ENCODE data around the gene MEIOC. TPM values are rescaled to one million over a fixed set of nuclear protein-coding genes. Genes with fewer than 3 reads are reported as not detected.

MEIOC gene
- total RNA-seq, 1 experiment from 2014 or later = 3.0 TPM

DNA sequence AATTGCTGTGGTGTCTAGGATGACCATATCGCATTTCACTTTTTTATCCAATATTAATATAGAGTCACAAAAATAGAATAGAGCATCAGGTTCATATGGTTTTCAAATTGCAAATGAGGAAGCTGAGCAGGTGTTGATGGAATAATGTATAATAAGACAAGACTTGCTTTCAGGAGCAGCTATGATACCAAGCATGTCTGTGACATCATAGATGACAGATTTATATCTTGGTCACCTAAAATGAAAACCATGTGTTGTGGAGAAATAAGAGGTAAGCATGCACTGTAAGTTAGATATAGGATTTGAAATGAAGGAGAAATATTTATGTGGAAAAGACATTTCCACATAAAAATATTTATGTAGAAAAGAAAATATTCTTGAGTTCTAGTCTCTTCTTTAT lies 8.6 kb downstream of the MEIOC start:
- Histone ChIP-seq H3K18ac (ENCODE audit: insufficient read length, low read depth, low read length) (no peak overlapping the region), H4K8ac (replicated peaks; ENCODE audit: insufficient read length, low read depth, low read length) (no peak overlapping the region), H3K79me2 (ENCODE audit: insufficient read depth, low read length) (no peaks in the 10 kb centered on the region), H3K9me3 (ENCODE audit: control insufficient read depth, low read depth, low read length) (no peaks in the 10 kb centered on the region), H2BK12ac (ENCODE audit: insufficient read length, low read depth, low read length) (no peak overlapping the region), H2BK15ac (ENCODE audit: low read depth, low read length) (no peak overlapping the region), H3K23ac (ENCODE audit: insufficient read length, low read depth, low read length) (no peak overlapping the region), H4K5ac (ENCODE audit: insufficient read length, low read depth, low read length) (no peak overlapping the region), H2AK5ac (ENCODE audit: insufficient read length, low read length) (no peak overlapping the region), H3K14ac (ENCODE audit: insufficient read depth, low read length) (no peak overlapping the region), H3K23me2 (ENCODE audit: insufficient read length, low read depth, low read length, poor library complexity, severe bottlenecking) (no peaks in the 10 kb centered on the region), H3K4me1 (ENCODE audit: insufficient read depth, low read length) (no peaks in the 10 kb centered on the region), H3K27ac (ENCODE audit: insufficient read length, low read depth, low read length) (no peak overlapping the region), H2AFZ (ENCODE audit: low read length) (no peak overlapping the region), H3K4me2 (ENCODE audit: insufficient read depth, insufficient read length, low read length) (no peak overlapping the region), H2BK5ac (ENCODE audit: insufficient read length, low read length) (no peak overlapping the region), H3K9ac (ENCODE audit: extremely low read depth, insufficient read length, low read length) (no peak overlapping the region), H3K56ac (ENCODE audit: insufficient read length, low read depth, low read length) (no peak overlapping the region), H4K91ac (ENCODE audit: insufficient read length, low read depth, low read length) (no peak overlapping the region), H3K4ac (ENCODE audit: low read depth, low read length) (no peak overlapping the region), H2BK120ac (ENCODE audit: low read depth, low read length, poor library complexity, severe bottlenecking) (no peak overlapping the region), H3K79me1 (ENCODE audit: insufficient read depth, low read depth, low read length, poor library complexity, severe bottlenecking) (no peaks in the 10 kb centered on the region), H2BK20ac (ENCODE audit: low read depth, low read length, poor library complexity, severe bottlenecking) (no peak overlapping the region), H3K27me3 (ENCODE audit: insufficient read depth, low read length) (no peaks in the 10 kb centered on the region), H4K20me1 (ENCODE audit: control insufficient read depth, insufficient read depth, insufficient read length) (no peaks in the 10 kb centered on the region), H3T11ph (ENCODE audit: low read length) (no peak overlapping the region)
- Mint-ChIP-seq H3K36me3 (ENCODE audit: insufficient read depth in 1 of 3, low read depth in 3 of 3) (no peaks in the 10 kb centered on the region; a peak in 1 of 7 replicates), H3K4me3 (no peak overlapping the region), H3K27me3 (ENCODE audit: low read depth) (no peaks in the 10 kb centered on the region), H3K4me1 (no peaks in the 10 kb centered on the region), H3K27ac (no peak overlapping the region), H3K9me3 (no peaks in the 10 kb centered on the region)
- TF ChIP-seq, protein P1, sequence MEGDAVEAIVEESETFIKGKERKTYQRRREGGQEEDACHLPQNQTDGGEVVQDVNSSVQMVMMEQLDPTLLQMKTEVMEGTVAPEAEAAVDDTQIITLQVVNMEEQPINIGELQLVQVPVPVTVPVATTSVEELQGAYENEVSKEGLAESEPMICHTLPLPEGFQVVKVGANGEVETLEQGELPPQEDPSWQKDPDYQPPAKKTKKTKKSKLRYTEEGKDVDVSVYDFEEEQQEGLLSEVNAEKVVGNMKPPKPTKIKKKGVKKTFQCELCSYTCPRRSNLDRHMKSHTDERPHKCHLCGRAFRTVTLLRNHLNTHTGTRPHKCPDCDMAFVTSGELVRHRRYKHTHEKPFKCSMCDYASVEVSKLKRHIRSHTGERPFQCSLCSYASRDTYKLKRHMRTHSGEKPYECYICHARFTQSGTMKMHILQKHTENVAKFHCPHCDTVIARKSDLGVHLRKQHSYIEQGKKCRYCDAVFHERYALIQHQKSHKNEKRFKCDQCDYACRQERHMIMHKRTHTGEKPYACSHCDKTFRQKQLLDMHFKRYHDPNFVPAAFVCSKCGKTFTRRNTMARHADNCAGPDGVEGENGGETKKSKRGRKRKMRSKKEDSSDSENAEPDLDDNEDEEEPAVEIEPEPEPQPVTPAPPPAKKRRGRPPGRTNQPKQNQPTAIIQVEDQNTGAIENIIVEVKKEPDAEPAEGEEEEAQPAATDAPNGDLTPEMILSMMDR (conservative IDR thresholded peaks at IDR 0.05) = no peak
- WGBS (ENCODE audit: extremely low coverage, insufficient read length, low lambda C conversion rate) = no CpG with 5 or more reads among the region's 1 CpG
- DNase-seq = no peak

Measured in H9 (cell line).